CD4-positive, alpha-beta memory T cell (primary cell): ENCODE results near the gene SERPINF2. TPM values are rescaled to one million over a fixed set of nuclear protein-coding genes. Genes with fewer than 3 reads are reported as not detected.
"Not testable (repeated sequence)": the region's sequence is repeated elsewhere in the genome, so short reads cannot be mapped to it uniquely, and the experiment has no call there.

Source experiments
- CTCF ChIA-PET: fragments of 350-600 bp; sonication (Branson Sonifier 250); formaldehyde crosslinking; loops from one replicate; lab custom pipeline; 2021; ENCODE audit warnings: inconsistent platforms; ENCODE audit not compliant: partially characterized antibody; lab: Charles Lee
- POLR2A ChIA-PET: fragments of 350-600 bp; sonication (Branson Sonifier 250); formaldehyde crosslinking; loops from one replicate; lab custom pipeline; 2021; ENCODE audit not compliant: partially characterized antibody; lab: Charles Lee
- DNase-seq, 5 donors: peaks; one replicate each; pipeline versions ENCODE4 v3.0.0 to v3.0.0-alpha.2; 2020 to 2022; ENCODE audit warnings: mixed read lengths in 1 of 5
- H3K27ac ChIP-seq: one replicate; pipeline ENCODE4 v1.7.0; 2013; ENCODE audit warnings: low read depth, low read length
- H3K27me3 ChIP-seq: 2 replicates; pipeline ENCODE4 v1.7.0; 2013; ENCODE audit warnings: mild to moderate bottlenecking, low read length, moderate library complexity; ENCODE audit not compliant: insufficient read depth
- H3K36me3 ChIP-seq: 2 replicates; pipeline ENCODE4 v1.7.0; 2013; ENCODE audit warnings: mild to moderate bottlenecking, low read length, moderate library complexity; ENCODE audit not compliant: insufficient read depth
- H3K4me1 ChIP-seq: 2 replicates; pipeline ENCODE4 v1.7.0; 2013; ENCODE audit warnings: mild to moderate bottlenecking, low read length, moderate library complexity; ENCODE audit not compliant: insufficient read depth
- H3K4me3 ChIP-seq, 2 donors: one replicate each; pipeline ENCODE4 v1.7.0; 2013; ENCODE audit warnings: low read length in 2 of 2, mild to moderate bottlenecking in 1 of 2
- H3K9me3 ChIP-seq, 2 donors: one replicate each; pipeline ENCODE4 v1.7.0; 2013; ENCODE audit warnings: low read length in 2 of 2, control low read depth in 1 of 2; ENCODE audit not compliant: control insufficient read depth in 1 of 2
- H3K27ac Mint-ChIP-seq, 7 donors: one replicate each; pipeline ENCODE4 v1.8.0; 2020 to 2021; ENCODE audit warnings: mixed read lengths in 7 of 7, mild to moderate bottlenecking in 6 of 7, inconsistent platforms in 3 of 7, moderate library complexity in 3 of 7
- H3K27me3 Mint-ChIP-seq, 2 donors: one replicate each; pipeline ENCODE4 v1.8.0; 2020 to 2021; ENCODE audit warnings: mixed read lengths in 2 of 2
- H3K36me3 Mint-ChIP-seq, 2 donors: one replicate each; pipeline ENCODE4 v1.8.0; 2020 to 2021; ENCODE audit warnings: mixed read lengths in 2 of 2, inconsistent platforms in 1 of 2, mild to moderate bottlenecking in 1 of 2
- H3K4me1 Mint-ChIP-seq, 4 donors: one replicate each; pipeline ENCODE4 v1.8.0; 2020 to 2021; ENCODE audit warnings: mixed read lengths in 4 of 4, mild to moderate bottlenecking in 1 of 4
- H3K4me3 Mint-ChIP-seq, 8 donors: one replicate each; pipeline ENCODE4 v1.8.0; 2020 to 2021; ENCODE audit warnings: mixed read lengths in 8 of 8, mild to moderate bottlenecking in 7 of 8, moderate library complexity in 6 of 8, inconsistent platforms in 3 of 8
- H3K9me3 Mint-ChIP-seq, 8 donors: one replicate each; pipeline ENCODE4 v1.8.0; 2020 to 2021; ENCODE audit warnings: mixed read lengths in 8 of 8, mild to moderate bottlenecking in 5 of 8, inconsistent platforms in 3 of 8, moderate library complexity in 1 of 8
- intact Hi-C: fragments of 100-400 bp; cut with micrococcal nuclease; formaldehyde crosslinking; loops from one replicate; pipeline ENCODE4 v1.15.1; 2023
- polyA plus RNA-seq, 2 donors: library from polyadenylated mRNA; unstranded; fragments of 300-500 nt; fragmentation: Illumina TruSeq; gene quantifications; one replicate each; pipeline ENCODE4 v1.2.3, GENCODE V29; 2021
- total RNA-seq, 2 experiments: library from RNA; stranded (reverse); gene quantifications; one replicate each; pipeline ENCODE4 v1.2.3, GENCODE V29; 2021

Gene SERPINF2
- total and polyA plus RNA-seq, 4 experiments from 2014 or later = 0.14 to 1.3 (median 0.19) TPM; not detected in 1

DNA sequence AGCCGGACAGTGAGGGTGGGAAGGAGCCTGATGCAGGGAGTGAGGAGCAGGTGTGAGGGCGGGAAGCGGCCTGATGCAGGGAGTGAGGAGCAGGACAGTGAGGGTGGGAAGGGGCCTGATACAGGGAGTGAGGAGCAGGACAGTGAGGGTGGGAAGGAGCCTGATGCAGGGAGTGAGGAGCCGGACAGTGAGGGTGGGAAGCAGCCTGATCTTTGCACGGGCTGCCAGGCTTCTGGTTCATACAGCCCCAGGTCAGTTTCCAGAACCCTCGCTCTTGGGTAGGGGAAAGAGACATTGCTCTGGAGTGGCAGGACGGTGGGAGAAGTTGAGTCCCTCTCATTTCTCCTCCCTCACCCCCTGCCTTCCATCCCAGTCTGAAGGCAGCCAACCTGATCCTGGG, 772 bp upstream of the SERPINF2 start:
- H3K27ac ChIP-seq, H3K9me3 Mint-ChIP-seq, H3K4me3 Mint-ChIP-seq, POLR2A ChIA-PET, intact Hi-C loops, DNase-seq, H3K36me3 Mint-ChIP-seq, CTCF ChIA-PET, H3K4me1 Mint-ChIP-seq, H3K27me3 Mint-ChIP-seq, H3K36me3 ChIP-seq, H3K27me3 ChIP-seq, H3K4me3 ChIP-seq, H3K9me3 ChIP-seq, H3K4me1 ChIP-seq: not testable (repeated sequence)
- H3K27ac Mint-ChIP-seq = peak overlapping the region in 1 of 7 donors; percentile 69

- Mint-ChIP-seq H3K4me3 (no peak overlapping the region), H3K27me3 (no peaks in the 10 kb centered on the region), H3K9me3 (no peaks in the 10 kb centered on the region), H3K4me1 (no peaks in the 10 kb centered on the region), H3K36me3 (no peaks in the 10 kb centered on the region), H3K27ac (no peak overlapping the region)
- no peaks in the 10 kb centered on the region for H3K27me3 ChIP-seq
- no peaks in the 10 kb centered on the region for H3K36me3 ChIP-seq
- H3K27ac ChIP-seq = no peak overlapping the region
- no peaks in the 10 kb centered on the region for H3K4me1 ChIP-seq
- H3K9me3 ChIP-seq = no peaks in the 10 kb centered on the region
- ChIA-PET POLR2A (interaction anchor here (0.6 to 1.9 kb wide), 3 partner anchors 13 to 72 kb away, joined by 3 to 5 read pairs (median 3); no protein-coding TSS in a partner anchor), CTCF (no interaction called here)
- intact Hi-C loops = no loop called here
- H3K4me3 ChIP-seq = no peak overlapping the region
- DNase-seq = no peak
These were observed 393 bp downstream of the SERPINF2 start for GRCh38 chr17:1743088-1743439.

DNA sequence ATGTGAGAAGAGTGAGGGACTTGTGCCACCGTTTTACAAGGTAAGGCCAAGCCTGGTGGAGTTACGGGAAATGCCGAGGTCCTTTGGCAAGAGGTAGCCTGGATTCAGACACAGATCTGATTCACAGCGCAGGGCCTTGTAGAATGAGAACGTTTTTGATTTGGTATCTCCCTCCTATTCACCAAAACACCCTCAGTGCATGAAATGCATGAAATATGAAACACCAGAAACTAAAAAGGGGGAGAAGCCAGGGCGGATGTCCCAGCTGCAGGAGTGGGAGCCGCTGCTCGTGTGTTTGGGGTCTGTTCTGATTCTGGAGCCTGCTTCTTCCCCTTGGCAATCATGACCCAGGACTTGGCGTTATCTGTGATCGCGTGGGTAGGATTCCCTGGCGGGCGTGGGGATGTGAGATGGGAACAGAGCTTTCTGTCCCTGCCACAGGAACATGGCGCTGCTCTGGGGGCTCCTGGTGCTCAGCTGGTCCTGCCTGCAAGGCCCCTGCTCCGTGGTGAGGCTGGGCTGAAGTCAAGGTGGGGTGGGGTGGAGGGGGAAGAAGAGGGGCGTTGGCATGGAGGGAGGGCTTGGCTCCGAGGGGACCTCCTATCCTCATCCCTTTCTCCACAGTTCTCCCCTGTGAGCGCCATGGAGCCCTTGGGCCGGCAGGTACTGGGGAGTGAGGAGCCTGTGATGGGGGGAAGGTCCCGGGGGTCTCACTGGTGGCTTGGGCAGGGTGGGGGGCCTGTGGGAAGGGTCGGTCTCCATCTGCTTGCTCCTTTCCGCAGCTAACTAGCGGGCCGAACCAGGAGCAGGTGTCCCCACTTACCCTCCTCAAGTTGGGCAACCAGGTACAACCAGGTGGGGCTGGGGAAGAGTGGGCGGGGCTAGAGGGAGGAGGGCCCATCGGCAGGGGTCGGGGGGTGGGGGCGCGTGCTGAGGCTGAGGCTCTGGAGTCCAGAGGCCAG, 2.2 kb downstream of the SERPINF2 start:
- ChIA-PET CTCF (no interaction called here), POLR2A (no interaction called here)
- H3K36me3 ChIP-seq = no peaks in the 10 kb centered on the region
- no peak for DNase-seq
- Mint-ChIP-seq H3K27me3 (no peaks in the 10 kb centered on the region), H3K4me1 (no peaks in the 10 kb centered on the region), H3K27ac (no peak overlapping the region), H3K9me3 (no peaks in the 10 kb centered on the region), H3K4me3 (no peak overlapping the region), H3K36me3 (no peaks in the 10 kb centered on the region)
- no peaks in the 10 kb centered on the region for H3K9me3 ChIP-seq
- no peak overlapping the region for H3K4me3 ChIP-seq
- intact Hi-C loops = no loop called here
- no peaks in the 10 kb centered on the region for H3K27me3 ChIP-seq
- H3K4me1 ChIP-seq = no peaks in the 10 kb centered on the region
- H3K27ac ChIP-seq = no peak overlapping the region

GRCh38 chr17:1745513-1746020, 2.9 kb downstream of the SERPINF2 start:
- Mint-ChIP-seq H3K9me3 (no peaks in the 10 kb centered on the region), H3K4me1 (no peaks in the 10 kb centered on the region), H3K4me3 (no peak overlapping the region), H3K27ac (no peak overlapping the region), H3K27me3 (no peaks in the 10 kb centered on the region), H3K36me3 (no peaks in the 10 kb centered on the region)
- Histone ChIP-seq H3K4me3 (no peak overlapping the region), H3K9me3 (no peaks in the 10 kb centered on the region), H3K4me1 (no peaks in the 10 kb centered on the region), H3K27ac (no peak overlapping the region), H3K27me3 (no peaks in the 10 kb centered on the region), H3K36me3 (no peaks in the 10 kb centered on the region)
- DNase-seq = no peak
- POLR2A ChIA-PET = no interaction called here
- intact Hi-C loops = no loop called here
- CTCF ChIA-PET = no interaction called here

DNA sequence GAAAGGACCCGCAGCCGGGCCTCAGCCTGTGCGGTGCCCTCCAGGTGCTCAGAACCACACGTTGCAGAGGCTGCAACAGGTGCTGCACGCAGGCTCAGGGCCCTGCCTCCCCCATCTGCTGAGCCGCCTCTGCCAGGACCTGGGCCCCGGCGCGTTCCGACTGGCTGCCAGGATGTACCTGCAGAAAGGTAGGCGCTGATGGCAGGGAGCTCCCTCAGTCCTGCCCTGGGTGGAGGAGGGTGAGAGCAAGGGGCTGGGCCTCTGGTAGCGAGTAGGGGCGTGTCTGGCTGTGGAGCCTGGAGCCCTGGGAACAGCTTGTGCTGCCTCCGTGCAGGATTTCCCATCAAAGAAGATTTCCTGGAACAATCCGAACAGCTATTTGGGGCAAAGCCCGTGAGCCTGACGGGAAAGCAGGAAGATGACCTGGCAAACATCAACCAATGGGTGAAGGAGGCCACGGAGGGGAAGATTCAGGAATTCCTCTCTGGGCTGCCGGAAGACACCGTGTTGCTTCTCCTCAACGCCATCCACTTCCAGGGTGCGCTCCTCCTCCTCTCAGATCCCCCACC, 4.4 kb downstream of the SERPINF2 start:
- Histone ChIP-seq H3K4me3 (no peak overlapping the region), H3K27me3 (no peaks in the 10 kb centered on the region), H3K4me1 (no peaks in the 10 kb centered on the region), H3K27ac (no peak overlapping the region), H3K9me3 (no peaks in the 10 kb centered on the region), H3K36me3 (no peaks in the 10 kb centered on the region)
- POLR2A ChIA-PET = interaction anchor here (1.2 kb wide), 1 partner anchor 8 kb away, joined by 3 read pairs; no protein-coding TSS in a partner anchor
- no peak overlapping the region for H3K27ac Mint-ChIP-seq
- H3K4me1 Mint-ChIP-seq = no peaks in the 10 kb centered on the region
- intact Hi-C loops = no loop called here
- no peaks in the 10 kb centered on the region for H3K36me3 Mint-ChIP-seq
- DNase-seq = no peak
- H3K9me3 Mint-ChIP-seq = no peaks in the 10 kb centered on the region
- CTCF ChIA-PET = no interaction called here
- H3K4me3 Mint-ChIP-seq = no peak overlapping the region
- H3K27me3 Mint-ChIP-seq = no peaks in the 10 kb centered on the region

GRCh38 chr17:1750628-1751027, 8.0 kb downstream of the SERPINF2 start:
- no peaks in the 10 kb centered on the region for H3K27me3 Mint-ChIP-seq
- Histone ChIP-seq H3K4me1 (no peaks in the 10 kb centered on the region), H3K36me3 (no peaks in the 10 kb centered on the region), H3K27me3 (no peaks in the 10 kb centered on the region), H3K9me3 (no peaks in the 10 kb centered on the region), H3K4me3 (no peak overlapping the region), H3K27ac (no peak overlapping the region)
- CTCF ChIA-PET = interaction anchor here (1.5 kb wide), 1 partner anchor 22 kb away, joined by 3 read pairs; no protein-coding TSS in a partner anchor
- no peaks in the 10 kb centered on the region for H3K36me3 Mint-ChIP-seq
- POLR2A ChIA-PET = interaction anchor here (1.0 to 1.1 kb wide), 2 partner anchors 13 to 18 kb away, joined by 3 read pairs; no protein-coding TSS in a partner anchor
- DNase-seq = no peak
- intact Hi-C loops = no loop called here
- H3K27ac Mint-ChIP-seq = no peak overlapping the region
- no peaks in the 10 kb centered on the region for H3K4me1 Mint-ChIP-seq
- no peak overlapping the region for H3K4me3 Mint-ChIP-seq
- no peaks in the 10 kb centered on the region for H3K9me3 Mint-ChIP-seq
